ENCODE measurements around the gene FRMD5.

FRMD5 gene

GRCh38 chr15:43911235-43911781 lies 283.8 kb downstream of the FRMD5 start:
- no peak for TF ChIP-seq CTCF (IDR thresholded peaks at IDR 0.05)

GRCh38 chr15:43908516-43909050 lies 286.5 kb downstream of the FRMD5 start:
- TF ChIP-seq CTCF (IDR thresholded peaks at IDR 0.05), result no peak

- no peak for TF ChIP-seq CTCF (IDR thresholded peaks at IDR 0.05)
Observed at GRCh38 chr15:43905755-43906154, 289.3 kb downstream of the FRMD5 start.

- peak; percentile 83 for TF ChIP-seq CTCF (IDR thresholded peaks at IDR 0.05)
Observed at GRCh38 chr15:43903864-43904290, 291.2 kb downstream of the FRMD5 start.

- TF ChIP-seq CTCF (IDR thresholded peaks at IDR 0.05), result no peak
Observed at GRCh38 chr15:43901495-43901894, 293.6 kb downstream of the FRMD5 start.

- no peak for TF ChIP-seq CTCF (IDR thresholded peaks at IDR 0.05)
Observed at GRCh38 chr15:43900996-43901395, 294.1 kb downstream of the FRMD5 start.

- TF ChIP-seq CTCF (IDR thresholded peaks at IDR 0.05), result no peak
Observed at GRCh38 chr15:43899928-43900327, 295.1 kb downstream of the FRMD5 start.

- TF ChIP-seq CTCF (IDR thresholded peaks at IDR 0.05), result no peak
Observed at GRCh38 chr15:43898891-43899290, 296.2 kb downstream of the FRMD5 start.
